Lower leg skin (tissue), 3 donors: ENCODE measurements around the gene GABRE.

Experiments
- CTCF ChIP-seq, 3 donors: fragments of 450-650 bp; IDR thresholded peaks; one replicate each; pipeline ENCODE4 v1.5.1; 2016; ENCODE audit warnings: antibody characterized with exemption in 3 of 3, mild to moderate bottlenecking in 3 of 3, moderate library complexity in 2 of 3
- POLR2A ChIP-seq, 2 donors: fragments of 450-650 bp; IDR thresholded peaks; one replicate each; pipeline ENCODE4 v1.6.1; 2016 to 2017; ENCODE audit warnings: antibody characterized with exemption in 2 of 2, mild to moderate bottlenecking in 1 of 2, moderate library complexity in 1 of 2

GRCh38 chrX:151962034-151962433, 12.4 kb downstream of the GABRE start:
- no peak for TF ChIP-seq CTCF (IDR thresholded peaks at IDR 0.05)
- no peak for TF ChIP-seq POLR2A (IDR thresholded peaks at IDR 0.05)
